ENCODE measurements around the gene PLEKHA6.
A peak's percentile ranks its signal among the peaks of the same experiment; 100 is the strongest.

The PLEKHA6 gene

DNA sequence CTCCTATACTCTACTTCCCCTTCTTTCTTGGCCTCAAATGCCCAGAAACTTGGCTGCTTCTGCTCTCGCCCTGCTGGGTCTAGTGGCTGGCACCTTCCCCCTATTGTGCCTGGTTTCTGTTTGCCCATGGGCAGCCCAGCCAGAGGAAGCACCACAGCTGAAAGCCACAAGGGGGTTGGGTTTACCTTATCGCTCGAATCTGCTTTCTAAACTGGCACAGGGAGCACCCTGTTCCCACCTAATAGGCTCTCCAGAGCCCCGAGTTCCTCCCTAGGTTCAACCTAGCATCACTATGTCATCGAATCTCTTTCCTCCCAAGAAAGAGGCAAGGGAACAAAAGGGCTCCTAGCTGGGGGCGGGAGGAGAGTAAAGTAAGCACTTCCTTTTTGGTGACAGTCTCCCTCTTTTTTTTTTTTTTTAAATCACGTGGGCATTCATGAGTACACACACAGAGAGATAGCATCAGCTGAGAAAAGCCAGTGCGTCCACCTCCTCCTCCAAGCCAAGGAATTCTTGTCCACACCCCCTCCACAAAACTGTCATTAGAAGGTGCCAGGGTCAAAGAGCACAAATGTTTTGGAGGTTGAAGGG is 72.8 kb downstream of the PLEKHA6 start:
- no peak for DNase-seq (ENCODE audit: low read depth, low spot score)

DNA sequence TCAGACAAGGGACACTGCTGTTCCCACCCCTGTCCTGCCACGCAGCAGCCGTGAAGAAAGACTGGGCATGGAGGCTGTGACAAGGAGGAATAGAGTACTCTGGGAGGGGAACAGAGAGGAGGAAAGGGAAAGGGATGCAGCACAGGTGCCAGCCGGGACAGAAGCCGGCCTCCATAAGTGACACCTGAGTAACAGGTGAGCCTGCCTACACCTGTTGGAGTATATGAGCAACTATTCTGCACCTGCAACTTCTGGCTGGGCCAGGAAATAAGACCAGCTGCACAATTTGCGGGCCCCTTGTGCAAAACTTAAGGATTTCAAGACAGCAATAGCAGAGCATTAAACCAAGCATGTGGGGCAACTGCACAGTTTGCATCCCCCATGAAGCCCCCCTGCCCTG is 73.4 kb downstream of the PLEKHA6 start:
- DNase-seq (ENCODE audit: low read depth, low spot score), result no peak

- no peak for DNase-seq (ENCODE audit: low read depth, low spot score)
Observed at GRCh38 chr1:204285436-204286305, 74.1 kb downstream of the PLEKHA6 start.

- no peak for DNase-seq (ENCODE audit: low read depth, low spot score)
Observed at GRCh38 chr1:204284929-204285328, 74.8 kb downstream of the PLEKHA6 start.

GRCh38 chr1:204283711-204284651 is 75.7 kb downstream of the PLEKHA6 start:
- DNase-seq (ENCODE audit: low read depth, low spot score), result peak; percentile 32

GRCh38 chr1:204282761-204283221 is 76.9 kb downstream of the PLEKHA6 start:
- no peak for DNase-seq (ENCODE audit: low read depth, low spot score)

- no peak for DNase-seq (ENCODE audit: low read depth, low spot score)
Observed at GRCh38 chr1:204280099-204280961, 79.4 kb downstream of the PLEKHA6 start.

DNA sequence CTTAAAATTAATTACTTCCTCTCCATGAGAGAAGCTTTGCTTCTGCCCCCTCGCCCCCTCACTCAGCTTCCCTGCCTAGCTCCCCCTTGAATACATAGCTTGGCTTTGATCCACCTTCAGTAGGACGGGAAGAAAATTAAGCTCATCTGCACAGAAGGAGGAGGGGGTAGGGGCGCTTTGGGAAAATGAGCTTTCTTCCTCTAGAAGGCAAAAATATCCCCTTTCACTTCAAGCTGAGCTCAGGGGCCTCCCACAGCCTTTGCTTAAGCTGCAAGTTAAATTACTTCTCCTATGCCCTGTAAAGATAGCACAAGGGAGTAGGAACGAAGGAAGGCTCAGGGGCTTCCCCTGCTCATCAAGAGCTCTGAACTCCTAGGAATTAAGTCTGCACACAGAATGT is 80.8 kb downstream of the PLEKHA6 start:
- DNase-seq (ENCODE audit: low read depth, low spot score), result no peak

DNA sequence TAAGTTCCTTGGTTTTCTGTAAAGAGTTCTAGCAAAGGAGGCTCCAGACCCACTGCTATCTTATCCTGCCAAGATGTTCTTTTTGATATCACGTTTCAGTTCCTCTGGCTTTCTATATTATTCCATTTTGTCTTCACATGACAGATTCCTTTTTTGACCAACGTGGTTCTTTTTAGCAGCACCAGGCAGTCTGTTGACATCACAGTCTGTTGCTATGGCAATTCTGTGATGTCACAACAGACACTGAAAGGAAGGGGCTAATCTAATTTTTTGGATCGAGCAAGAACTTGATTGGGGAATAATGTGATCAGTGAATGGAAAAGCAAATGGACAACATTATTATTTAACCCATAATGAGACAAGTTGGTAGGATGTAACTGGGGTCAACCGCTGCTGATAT is 81.5 kb downstream of the PLEKHA6 start:
- no peak for DNase-seq (ENCODE audit: low read depth, low spot score)

DNA sequence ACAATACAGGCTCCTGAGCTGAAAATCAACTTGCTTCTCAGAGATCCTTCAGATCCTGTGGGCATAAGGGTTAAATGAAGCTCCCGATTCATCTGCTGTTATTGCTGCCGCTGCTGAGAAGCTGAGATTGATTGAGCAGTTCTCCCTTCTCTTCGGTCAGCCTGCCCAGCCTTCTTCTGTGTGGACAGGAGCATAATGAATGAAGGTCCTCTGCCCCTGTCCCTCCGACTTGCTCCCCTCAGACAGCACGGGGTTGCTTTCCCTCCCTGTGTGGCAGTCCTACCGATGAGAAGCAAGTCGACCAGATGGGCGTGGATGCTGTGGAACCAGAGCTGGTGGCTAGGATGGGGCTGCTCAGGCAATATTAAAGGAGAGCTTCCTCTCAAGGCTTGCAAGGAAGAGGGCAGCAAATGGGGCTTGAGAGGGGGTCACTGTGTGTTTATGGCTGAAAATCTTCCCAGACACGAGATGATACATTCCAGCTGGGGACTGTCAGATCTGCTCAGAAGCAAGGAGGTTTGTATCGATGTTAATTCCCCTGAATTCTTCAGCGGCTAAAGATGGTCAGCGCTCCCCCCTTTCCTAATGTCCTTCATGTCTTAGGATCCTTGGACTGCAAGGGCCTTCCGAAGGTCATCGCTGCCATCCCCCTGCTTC is 82.0 kb downstream of the PLEKHA6 start:
- no peak for DNase-seq (ENCODE audit: low read depth, low spot score)

DNA sequence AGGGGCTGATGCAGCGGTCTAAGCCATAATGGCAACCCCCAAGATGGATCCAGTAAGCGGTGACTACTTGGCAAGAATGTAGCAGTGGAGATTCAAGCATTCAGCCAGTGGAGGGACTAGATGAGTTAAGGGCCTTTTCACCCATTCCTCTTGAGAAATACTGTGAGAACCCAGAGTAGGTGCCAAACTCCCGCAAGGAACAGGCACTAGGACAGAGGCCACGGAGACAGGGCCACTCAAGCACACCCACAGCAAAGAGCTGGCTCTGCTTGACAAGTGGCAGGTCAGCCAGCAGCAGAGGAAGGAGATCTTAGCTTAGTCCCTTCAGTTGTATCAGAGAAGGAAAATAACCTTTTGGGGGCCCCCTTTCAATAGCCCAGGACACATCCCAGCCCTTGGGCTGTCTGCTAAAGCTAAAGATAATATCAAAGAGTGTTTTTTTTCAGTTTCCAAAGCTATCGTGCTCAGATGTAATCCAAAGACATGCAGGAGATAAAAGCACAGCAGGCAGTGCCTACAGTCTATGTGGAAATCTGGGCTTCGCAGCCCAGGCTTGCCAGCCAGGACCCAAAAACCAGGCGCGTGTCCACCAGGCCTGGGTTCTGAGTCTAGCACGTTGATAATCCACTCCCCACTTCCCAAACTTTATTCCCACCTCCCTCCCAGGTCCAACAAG is 83.9 kb downstream of the PLEKHA6 start:
- no peak for DNase-seq (ENCODE audit: low read depth, low spot score)

- DNase-seq (ENCODE audit: low read depth, low spot score), result peak; percentile 45
Observed at GRCh38 chr1:204274446-204274845, 85.3 kb downstream of the PLEKHA6 start.

DNA sequence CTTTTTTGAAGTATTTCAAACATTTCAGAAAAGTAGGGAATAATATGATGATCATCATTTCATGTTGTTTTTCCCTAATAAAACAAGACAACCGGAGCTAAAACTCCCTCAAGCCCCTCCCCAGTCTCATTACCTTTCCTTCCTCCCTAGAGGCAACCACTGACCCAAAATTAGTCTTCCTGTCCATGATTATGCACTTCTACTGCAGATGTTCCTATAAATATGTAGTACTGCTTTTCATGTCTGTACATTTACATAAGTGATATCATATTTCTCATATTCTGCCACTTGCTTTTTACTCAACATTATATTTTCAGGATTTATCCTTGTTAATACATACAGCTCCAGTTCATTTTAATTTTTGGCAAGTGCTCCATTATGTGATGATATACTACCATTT is 87.2 kb downstream of the PLEKHA6 start:
- no peak for DNase-seq (ENCODE audit: low read depth, low spot score)

GRCh38 chr1:204271970-204272369 is 87.8 kb downstream of the PLEKHA6 start:
- DNase-seq (ENCODE audit: low read depth, low spot score), result no peak

DNA sequence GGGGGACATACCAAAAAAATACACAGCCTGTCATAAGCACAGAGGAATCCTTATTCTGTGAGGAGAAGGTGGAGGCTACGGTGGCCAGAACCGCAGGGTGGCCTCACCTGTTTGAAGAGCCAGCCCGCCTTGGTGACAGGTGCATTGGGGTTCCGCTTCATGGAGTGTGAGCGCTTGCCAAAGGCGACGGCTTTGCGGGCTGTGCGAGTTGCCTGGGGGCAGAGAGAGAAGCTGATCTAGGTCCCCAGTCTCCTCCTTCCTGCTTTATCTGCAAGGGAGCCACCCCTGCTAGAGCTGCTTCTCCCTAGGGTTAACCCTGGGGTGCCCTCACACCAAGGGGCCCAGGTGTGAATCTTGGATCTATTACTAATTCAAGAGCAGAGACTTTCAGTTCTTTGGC is 91.6 kb downstream of the PLEKHA6 start:
- DNase-seq (ENCODE audit: low read depth, low spot score), result no peak

DNA sequence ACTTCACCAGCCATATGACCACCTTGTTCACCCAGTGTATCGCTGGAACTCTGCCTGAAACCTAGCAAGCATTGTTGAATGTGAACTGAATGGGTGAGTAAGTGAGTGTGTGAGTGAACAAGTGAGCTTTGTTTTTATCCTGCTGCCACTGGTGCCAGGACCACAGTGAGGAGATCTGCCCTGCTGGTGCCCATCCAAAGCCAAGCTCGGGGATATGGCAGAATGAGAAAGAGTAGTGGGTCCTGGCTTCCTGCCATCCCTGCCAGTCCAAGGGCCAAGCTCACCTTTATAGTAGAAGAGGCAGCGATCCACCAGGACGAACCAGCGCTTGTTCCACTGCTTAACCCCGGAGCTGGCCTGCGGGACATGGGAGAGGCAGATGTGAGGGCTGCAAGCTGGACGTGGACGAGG is 92.5 kb downstream of the PLEKHA6 start:
- DNase-seq (ENCODE audit: low read depth, low spot score), result no peak

- DNase-seq (ENCODE audit: low read depth, low spot score), result no peak
Observed at GRCh38 chr1:204266504-204267034, 93.2 kb downstream of the PLEKHA6 start.

DNA sequence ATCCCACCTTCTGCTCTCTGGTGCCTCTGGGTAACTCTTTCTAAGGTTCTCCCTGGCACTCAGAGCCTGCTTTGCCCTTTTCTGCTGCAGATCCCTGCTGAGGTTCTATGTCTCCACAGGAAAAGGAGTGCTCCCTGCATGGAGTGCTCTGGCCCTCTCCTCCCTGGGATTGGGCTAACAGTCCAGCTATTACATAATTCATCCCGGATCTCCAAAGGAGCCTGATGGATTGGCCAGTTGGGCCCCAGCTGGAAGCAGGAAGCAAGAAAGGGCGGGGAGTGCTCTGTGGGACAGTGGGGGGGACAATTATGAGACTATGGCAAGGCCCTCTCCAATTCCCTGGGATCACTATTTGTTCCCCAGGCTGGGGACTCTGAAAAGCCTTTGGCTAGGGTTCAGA is 94.1 kb downstream of the PLEKHA6 start:
- DNase-seq (ENCODE audit: low read depth, low spot score), result no peak

GRCh38 chr1:204264805-204265204 is 94.9 kb downstream of the PLEKHA6 start:
- no peak for DNase-seq (ENCODE audit: low read depth, low spot score)

Measured in astrocyte of the hippocampus (primary cell).